T-cell (primary cell): ENCODE data around the gene HBP1. TPM values are rescaled to one million over a fixed set of nuclear protein-coding genes. Genes with fewer than 3 reads are reported as not detected.

Source experiments
- total RNA-seq, 35 experiments: library from RNA in 6 of 35; stranded (reverse) in 6 of 35; fragments of 120-200 nt in 1 of 35; gene quantifications; one replicate each; pipeline versions ENCODE4 v1.2.1 to v1.2.4 and lab custom pipeline; 2013 to 2026

The HBP1 gene
- total RNA-seq, 5 donors from 2014 or later (not counting 1 experiment from before 2014, with no cell fraction given) = 78.6 to 211 (median 92.0) TPM

Other genes starting within 250 kb of the HBP1 start
- gene PRKAR2B, start 124.3 kb upstream of the HBP1 start, total RNA-seq = 1 to 10 TPM in 3 of 5 donors, under 1 TPM in 2; 0.58 to 2.2 (median 1.0) TPM